ENCODE results near the gene NTF4. TPM values are rescaled to one million over a fixed set of nuclear protein-coding genes. Genes with fewer than 3 reads are reported as not detected.

NTF4 gene
- 3.4 and 8.0 TPM in 2 replicates for total RNA-seq

GRCh38 chr19:49064768-49065611 lies at the start of gene NTF4:
Gene NTF4, minus strand, starts transcription at chr19:49064818. Its CDS starts 2,821 bp downstream, at chr19:49061997.

DNA sequence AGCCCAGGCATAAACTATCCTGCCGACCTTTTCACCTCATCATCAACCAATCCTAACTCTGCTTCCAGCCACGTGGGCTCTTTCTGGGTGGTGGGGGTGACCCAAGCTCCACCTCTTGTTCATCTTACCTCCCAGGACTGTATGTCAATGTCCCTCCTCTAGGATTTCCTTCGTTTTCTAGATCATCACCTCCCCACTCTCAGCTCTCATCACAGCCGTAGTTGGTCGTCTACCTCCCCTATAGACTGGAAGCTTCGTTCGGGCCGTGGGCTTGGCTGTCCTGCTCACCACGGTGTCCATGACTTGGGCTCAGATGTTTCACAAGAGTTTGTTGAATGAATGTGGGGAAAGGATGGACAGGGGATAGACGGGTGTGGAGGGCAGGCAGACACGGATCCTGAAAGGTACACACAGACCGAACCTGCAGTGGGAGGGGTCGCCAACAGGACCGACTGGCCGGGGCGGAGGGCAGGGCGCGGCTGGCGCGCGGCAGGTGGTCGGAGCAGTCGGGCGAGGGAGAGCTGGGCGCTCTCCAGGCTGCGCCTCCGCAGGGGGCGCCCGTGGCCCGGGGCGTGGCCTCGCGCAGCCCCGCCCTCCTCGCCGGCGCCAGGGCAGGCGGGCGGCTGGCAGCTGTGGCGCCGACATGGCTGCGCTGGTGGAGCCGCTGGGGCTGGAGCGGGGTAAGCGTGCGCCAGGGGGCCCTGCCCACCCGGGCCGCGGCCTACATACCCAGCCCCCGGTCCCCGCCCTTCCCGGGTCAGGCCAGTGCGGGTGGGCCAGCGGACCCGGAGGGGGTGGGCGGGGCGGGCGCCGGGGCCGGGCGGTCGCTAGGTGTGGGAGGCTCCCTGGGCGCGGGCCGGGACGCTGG lies 49.4 kb upstream of the NTF4 start, which contains the start of gene LIN7B:
TSS of gene LIN7B (plus strand) at position 609 of the 868 bp plus-strand sequence. CDS start at position 644, 35 bp downstream.

GRCh38 chr19:49085020-49085867 lies 20.6 kb upstream of the NTF4 start, which contains the start of gene SNRNP70:
Gene SNRNP70, plus strand, starts transcription at chr19:49085451. Its CDS starts 964 bp downstream, at chr19:49086415.

DNA sequence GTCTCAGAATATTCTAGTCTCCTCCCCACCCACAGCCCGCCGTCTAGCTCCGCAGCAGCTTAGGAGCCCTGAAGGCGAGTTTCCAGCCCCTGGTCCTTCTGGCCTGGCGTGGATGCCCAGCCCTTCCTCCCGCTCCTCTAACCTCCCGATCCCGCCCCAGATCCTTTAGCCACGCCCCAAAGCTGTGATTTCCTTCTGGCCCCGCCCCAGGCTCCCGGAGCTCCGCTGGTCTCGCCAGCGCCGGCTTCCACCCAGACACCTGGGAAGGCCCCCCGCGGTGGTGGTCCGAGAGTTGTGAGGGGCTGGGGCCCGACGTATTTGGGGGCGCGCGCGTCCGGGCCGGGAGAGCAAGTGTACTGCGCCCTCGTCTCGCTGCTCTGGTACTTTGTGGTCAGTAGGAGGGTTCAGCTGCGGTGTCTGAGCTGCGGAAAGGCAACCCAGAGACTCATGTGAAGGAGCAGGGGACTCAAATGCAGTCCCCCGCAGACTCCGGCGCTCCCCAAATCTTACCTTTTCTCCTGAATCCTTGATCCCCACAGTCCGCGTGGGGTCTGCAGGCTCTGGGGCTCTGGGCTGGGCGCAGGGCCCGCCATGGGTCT lies 6.9 kb downstream of the NTF4 start, which contains the start of gene CGB7:
TSS of gene CGB7 (minus strand) at position 114 of the 599 bp plus-strand sequence. CDS start 2,374 bp downstream, outside the sequence.

GRCh38 chr19:49049011-49049410 lies 15.6 kb downstream of the NTF4 start, which contains the start of gene CGB8:
Gene CGB8, minus strand, starts transcription at chr19:49049111. Its CDS starts 372 bp downstream, at chr19:49048739.

GRCh38 chr19:49043548-49043947 lies 21.1 kb downstream of the NTF4 start, which contains the start of gene CGB5:
Gene CGB5, plus strand, starts transcription at chr19:49043848. Its CDS starts 362 bp downstream, at chr19:49044210.

DNA sequence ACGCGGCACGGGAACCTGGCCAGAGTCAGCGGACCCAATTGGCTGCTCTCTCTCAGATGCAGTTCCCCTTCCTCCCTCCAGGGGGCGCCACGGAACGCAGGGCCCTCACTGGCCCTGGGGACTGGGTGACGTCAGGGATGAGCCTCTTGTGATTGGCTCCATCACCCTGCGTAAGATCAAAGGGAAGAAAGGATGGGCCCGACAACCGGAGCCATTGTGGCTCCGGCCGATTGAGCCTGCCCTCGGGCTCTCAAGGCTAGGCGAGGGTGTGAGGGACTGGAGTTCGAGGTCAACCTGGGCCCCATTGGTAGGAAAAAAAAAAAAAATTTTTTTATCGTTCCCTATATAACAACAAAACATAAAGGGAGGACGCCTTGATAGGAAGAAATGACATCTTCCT lies 27.8 kb downstream of the NTF4 start, which contains the start of gene CGB1:
TSS of gene CGB1 (minus strand) at position 81 of the 400 bp plus-strand sequence. CDS start 184 bp downstream, outside the sequence.

GRCh38 chr19:49031642-49032301 lies 32.8 kb downstream of the NTF4 start, which contains the start of gene CGB2:
Gene CGB2, plus strand, starts transcription at chr19:49031890. Its CDS starts 206 bp downstream, at chr19:49032096.

DNA sequence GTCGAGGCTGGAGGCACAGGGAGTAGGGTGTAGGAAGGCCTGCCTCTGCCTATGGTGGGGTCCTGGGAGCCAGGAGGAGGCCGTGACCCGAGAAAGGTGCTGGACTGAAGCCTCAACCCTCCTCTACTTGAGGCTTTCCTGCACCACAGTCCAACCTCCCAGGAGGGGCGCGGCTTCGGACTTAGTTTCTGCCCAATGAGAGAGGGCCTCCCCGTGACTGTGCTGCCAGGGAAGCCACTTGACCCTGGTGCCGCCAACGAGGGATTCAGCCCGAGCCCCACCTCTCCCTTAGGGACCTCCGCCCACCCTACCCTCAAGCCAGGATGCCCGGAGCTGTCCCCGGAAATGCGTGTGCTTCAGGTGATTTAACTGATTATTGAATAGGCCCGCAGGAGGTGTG lies 40.4 kb downstream of the NTF4 start, which contains the start of gene CGB3:
TSS of gene CGB3 (minus strand) at position 101 of the 400 bp plus-strand sequence. CDS start 362 bp downstream, outside the sequence.

GRCh38 chr19:49017041-49017665 lies 47.5 kb downstream of the NTF4 start, which contains the start of gene LHB:
Gene LHB, minus strand, starts transcription at chr19:49017091. Its CDS starts 10 bp downstream, at chr19:49017081.

Other genes with a start within 250 kb of the NTF4 start
- 0.64 and 1.9 TPM in 2 replicates for gene HSD17B14, start 228.3 kb downstream of the NTF4 start, total RNA-seq
- 3.8 and 5.5 TPM in 2 replicates for gene PLEKHA4, start 196.2 kb downstream of the NTF4 start, total RNA-seq
- gene PPP1R15A, start 192.4 kb downstream of the NTF4 start, total RNA-seq, result 59.9 and 106 TPM in 2 replicates
- gene TULP2, start 166.1 kb downstream of the NTF4 start, total RNA-seq, result 0.21 and 0.24 TPM in 2 replicates
- 90.8 and 93.4 TPM in 2 replicates for gene NUCB1, start 164.5 kb downstream of the NTF4 start, total RNA-seq
- gene DHDH, start 131.1 kb downstream of the NTF4 start, total RNA-seq, result 6.4 and 8.4 TPM in 2 replicates
- 35.0 and 104 TPM in 2 replicates for gene BAX, start 109.9 kb downstream of the NTF4 start, total RNA-seq
- gene FTL, start 99.5 kb downstream of the NTF4 start, total RNA-seq, result 3,392 and 8,392 TPM in 2 replicates
- gene GYS1, start 71.5 kb downstream of the NTF4 start, total RNA-seq, result 22.8 and 61.9 TPM in 2 replicates
- 159 and 276 TPM in 2 replicates for gene RUVBL2, start 70.9 kb downstream of the NTF4 start, total RNA-seq
- gene LHB, start 47.7 kb downstream of the NTF4 start, total RNA-seq, result 1.9 TPM in 1 of 2 replicates, not detected in the other
- not detected in 2 replicates for gene CGB3, start 40.5 kb downstream of the NTF4 start, total RNA-seq
- gene CGB2, start 32.9 kb downstream of the NTF4 start, total RNA-seq, result 1.9 TPM in 1 of 2 replicates, not detected in the other
- gene CGB1, start 27.9 kb downstream of the NTF4 start, total RNA-seq, result not detected in 2 replicates
- gene CGB5, start 21.0 kb downstream of the NTF4 start, total RNA-seq, result 0.24 TPM in 1 of 2 replicates, not detected in the other
- 0.48 TPM in 1 of 2 replicates, not detected in the other for gene CGB8, start 15.7 kb downstream of the NTF4 start, total RNA-seq
- 0.85 and 0.96 TPM in 2 replicates for gene CGB7, start 7.1 kb downstream of the NTF4 start, total RNA-seq
- gene KCNA7, start 7.9 kb upstream of the NTF4 start, total RNA-seq, result under 0.01 TPM in 1 of 2 replicates, not detected in the other
- gene SNRNP70, start 20.6 kb upstream of the NTF4 start, total RNA-seq, result 79.5 and 91.6 TPM in 2 replicates
- gene LIN7B, start 49.6 kb upstream of the NTF4 start, total RNA-seq, result 2.6 and 10.1 TPM in 2 replicates
- gene C19orf73, start 54.3 kb upstream of the NTF4 start, total RNA-seq, result 0.48 and 2.8 TPM in 2 replicates
- gene PPFIA3, start 54.7 kb upstream of the NTF4 start, total RNA-seq, result 0.85 and 2.9 TPM in 2 replicates
- gene HRC, start 90.6 kb upstream of the NTF4 start, total RNA-seq, result not detected in 2 replicates
- gene TRPM4, start 93.0 kb upstream of the NTF4 start, total RNA-seq, result 17.7 and 21.2 TPM in 2 replicates

Measured in tracheal epithelial cell (primary cell).